ENCODE data around the gene NSD1.

Gene NSD1

DNA sequence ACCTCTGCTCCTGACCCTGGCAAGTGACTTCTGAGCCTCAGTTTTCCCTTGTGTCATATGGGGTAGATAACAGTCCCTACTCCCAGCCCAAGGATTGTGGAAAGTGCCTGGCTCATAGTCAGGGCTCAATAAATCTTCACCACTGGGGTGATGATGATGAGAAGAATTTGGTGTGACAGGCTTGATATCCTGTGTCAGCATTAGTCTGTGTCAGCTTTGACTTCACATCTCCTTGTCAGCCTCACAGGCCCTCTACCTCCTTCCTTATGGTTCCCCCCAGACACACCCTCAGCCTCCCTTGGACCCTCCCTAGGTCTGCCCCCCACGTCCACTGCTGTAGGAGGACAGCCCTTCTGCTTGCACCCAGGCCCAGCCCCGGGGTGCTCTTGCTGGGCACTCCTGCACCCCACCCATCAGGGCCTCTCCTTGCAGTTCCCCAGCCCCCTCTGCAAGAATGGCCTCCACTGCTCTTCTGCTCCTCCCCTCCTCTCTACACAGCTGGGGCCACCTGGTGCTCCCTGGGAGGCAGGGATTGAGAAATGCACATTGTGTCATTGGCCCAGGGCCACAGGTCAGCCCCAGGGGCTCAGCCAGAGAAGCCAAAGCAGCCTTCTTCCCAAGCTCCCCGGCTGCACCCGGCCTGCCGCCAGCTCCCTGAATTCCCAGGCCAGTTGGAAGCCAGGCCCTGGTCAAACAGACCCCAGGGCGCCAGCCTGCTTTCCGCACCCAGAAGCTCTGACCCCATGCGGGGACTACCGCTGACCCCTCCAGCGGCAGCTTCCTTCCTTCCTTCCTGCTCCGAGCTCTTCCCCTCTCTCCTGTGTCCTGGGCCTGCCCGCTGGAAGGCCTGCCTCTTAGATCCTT is 39.1 kb upstream of the NSD1 start:
- DNase-seq (ENCODE audit: low read depth) = no peak
- no peak overlapping the region for H3K4me3 ChIP-seq (ENCODE audit: low read length)
- TF ChIP-seq CTCF (IDR thresholded peaks at IDR 0.05; ENCODE audit: insufficient read depth, low read depth, low read length, missing control alignments) = no peak

DNA sequence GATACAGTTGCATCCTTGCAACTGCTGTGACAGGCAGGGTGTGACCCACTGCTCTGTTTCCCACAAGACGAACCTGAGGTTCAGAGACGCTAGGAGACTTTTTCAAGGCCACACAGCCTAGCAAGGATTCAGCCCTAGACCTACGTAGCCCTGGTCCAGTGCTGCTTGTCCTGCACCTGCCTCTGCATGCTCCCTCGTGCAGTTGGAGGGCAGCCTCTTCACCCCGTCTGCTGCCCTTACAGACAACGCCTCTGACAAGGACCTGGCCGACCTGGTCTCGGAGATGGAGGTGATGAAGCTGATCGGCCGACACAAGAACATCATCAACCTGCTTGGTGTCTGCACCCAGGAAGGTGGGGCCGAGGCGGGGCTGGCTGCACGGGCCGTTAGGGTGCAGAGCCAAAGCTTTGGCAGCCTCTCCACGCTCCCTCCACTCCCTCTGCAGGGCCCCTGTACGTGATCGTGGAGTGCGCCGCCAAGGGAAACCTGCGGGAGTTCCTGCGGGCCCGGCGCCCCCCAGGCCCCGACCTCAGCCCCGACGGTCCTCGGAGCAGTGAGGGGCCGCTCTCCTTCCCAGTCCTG is 38.4 kb upstream of the NSD1 start:
- DNase-seq (ENCODE audit: low read depth) = no peak
- H3K4me3 ChIP-seq (ENCODE audit: low read length) = no peak overlapping the region
- TF ChIP-seq CTCF (IDR thresholded peaks at IDR 0.05; ENCODE audit: insufficient read depth, low read depth, low read length, missing control alignments) = no peak

- no peak overlapping the region for H3K4me3 ChIP-seq (ENCODE audit: low read length)
- no peak for TF ChIP-seq CTCF (IDR thresholded peaks at IDR 0.05; ENCODE audit: insufficient read depth, low read depth, low read length, missing control alignments)
- DNase-seq (ENCODE audit: low read depth) = no peak
Observed at GRCh38 chr5:177096162-177097015, 37.2 kb upstream of the NSD1 start.

- DNase-seq (ENCODE audit: low read depth) = no peak
- H3K4me3 ChIP-seq (ENCODE audit: low read length) = no peak overlapping the region
- TF ChIP-seq CTCF (IDR thresholded peaks at IDR 0.05; ENCODE audit: insufficient read depth, low read depth, low read length, missing control alignments) = no peak
Observed at GRCh38 chr5:177097016-177097985, 36.3 kb upstream of the NSD1 start.

GRCh38 chr5:177098120-177098469 is 35.5 kb upstream of the NSD1 start:
- TF ChIP-seq CTCF (IDR thresholded peaks at IDR 0.05; ENCODE audit: insufficient read depth, low read depth, low read length, missing control alignments) = no peak
- no peak for DNase-seq (ENCODE audit: low read depth)
- no peak overlapping the region for H3K4me3 ChIP-seq (ENCODE audit: low read length)

DNA sequence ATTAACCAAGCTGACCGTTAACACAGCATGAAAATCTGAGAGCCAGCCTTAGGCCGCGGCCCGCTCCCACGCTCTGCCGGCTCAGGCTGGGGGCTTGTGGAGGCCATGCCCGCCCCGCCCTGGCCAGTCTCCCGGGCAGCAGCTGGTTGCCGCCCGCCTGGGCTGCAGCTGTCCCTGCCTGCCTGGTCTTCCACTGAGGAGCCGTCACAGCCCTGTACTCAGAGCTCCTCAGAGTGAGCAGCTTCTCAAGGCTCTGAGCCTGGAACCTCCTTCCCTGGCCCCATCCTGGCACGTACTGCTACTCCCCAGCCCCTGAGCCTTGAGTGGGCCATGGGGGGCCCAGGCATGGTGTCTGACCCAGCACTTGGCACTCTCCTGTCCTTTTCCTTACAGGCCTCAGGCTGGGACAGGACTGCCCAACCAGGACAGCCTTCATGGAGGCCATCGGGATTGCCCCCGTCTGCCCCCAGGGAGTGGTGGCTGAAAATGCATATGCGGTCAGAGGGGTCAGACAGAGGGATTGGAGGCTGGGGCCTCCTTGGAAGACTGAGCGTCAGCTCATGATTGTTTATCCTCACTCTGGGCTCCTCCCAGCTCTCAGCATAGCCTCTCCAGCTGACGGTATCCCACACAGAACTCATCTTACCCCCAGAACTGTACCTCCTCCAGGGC is 35.0 kb upstream of the NSD1 start:
- no peak for DNase-seq (ENCODE audit: low read depth)
- no peak for TF ChIP-seq CTCF (IDR thresholded peaks at IDR 0.05; ENCODE audit: insufficient read depth, low read depth, low read length, missing control alignments)
- H3K4me3 ChIP-seq (ENCODE audit: low read length) = no peak overlapping the region
